ENCODE data around the gene RARB.

Gene RARB

DNA sequence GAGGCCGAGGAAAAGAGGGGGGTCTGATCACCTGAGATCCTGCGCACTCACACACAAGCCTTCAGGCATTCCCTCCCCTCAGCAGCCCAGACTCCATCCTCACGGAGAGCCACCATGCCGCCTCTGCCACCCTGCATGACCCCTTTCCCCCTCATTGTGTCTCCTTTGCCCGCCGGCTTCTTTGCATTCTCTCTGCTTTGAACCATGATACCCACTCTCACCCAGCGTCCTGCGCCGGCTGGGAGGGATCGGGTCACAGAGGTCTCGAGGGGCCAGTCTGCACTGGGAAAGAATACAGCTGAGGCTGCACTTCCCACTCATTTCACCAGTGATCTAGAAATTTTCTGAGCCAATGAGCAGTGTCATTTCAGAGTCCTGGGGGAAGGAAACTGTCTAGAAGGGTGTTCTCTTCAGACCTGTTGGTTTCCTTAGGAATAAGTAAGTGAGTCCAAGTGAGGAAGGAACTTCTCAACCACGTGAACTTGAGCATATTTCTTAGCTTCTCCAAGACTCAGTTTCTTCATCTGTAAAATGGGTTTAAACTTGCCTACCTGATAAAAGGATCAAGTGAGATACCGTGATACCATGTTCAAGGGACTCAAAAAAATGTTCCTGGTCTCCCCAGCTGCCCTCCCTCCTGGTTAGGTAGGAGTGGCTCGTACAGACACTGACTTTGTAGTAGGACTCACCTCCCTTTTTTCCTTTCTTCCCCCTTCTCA lies 139.9 kb downstream of the RARB start:
- Histone ChIP-seq H3K27ac (replicated peaks) (no peak overlapping the region), H3K27me3 (ENCODE audit: insufficient read depth, poor library complexity, severe bottlenecking) (no peaks in the 10 kb centered on the region), H3K4me3 (replicated peaks; ENCODE audit: insufficient read depth, low read length) (no peak overlapping the region)
- DNase-seq (ENCODE audit: low read depth in 1 of 2, low spot score in 1 of 2), result no peak
- TF ChIP-seq SPI1 (IDR thresholded peaks at IDR 0.05; ENCODE audit: borderline replicate concordance, low read depth) (no peak), GABPA (IDR thresholded peaks at IDR 0.05; ENCODE audit: low read depth) (no peak), POLR2AphosphoS5 (IDR thresholded peaks at IDR 0.05; ENCODE audit: low read depth) (no peak)
- TF ChIP-seq, protein P1, sequence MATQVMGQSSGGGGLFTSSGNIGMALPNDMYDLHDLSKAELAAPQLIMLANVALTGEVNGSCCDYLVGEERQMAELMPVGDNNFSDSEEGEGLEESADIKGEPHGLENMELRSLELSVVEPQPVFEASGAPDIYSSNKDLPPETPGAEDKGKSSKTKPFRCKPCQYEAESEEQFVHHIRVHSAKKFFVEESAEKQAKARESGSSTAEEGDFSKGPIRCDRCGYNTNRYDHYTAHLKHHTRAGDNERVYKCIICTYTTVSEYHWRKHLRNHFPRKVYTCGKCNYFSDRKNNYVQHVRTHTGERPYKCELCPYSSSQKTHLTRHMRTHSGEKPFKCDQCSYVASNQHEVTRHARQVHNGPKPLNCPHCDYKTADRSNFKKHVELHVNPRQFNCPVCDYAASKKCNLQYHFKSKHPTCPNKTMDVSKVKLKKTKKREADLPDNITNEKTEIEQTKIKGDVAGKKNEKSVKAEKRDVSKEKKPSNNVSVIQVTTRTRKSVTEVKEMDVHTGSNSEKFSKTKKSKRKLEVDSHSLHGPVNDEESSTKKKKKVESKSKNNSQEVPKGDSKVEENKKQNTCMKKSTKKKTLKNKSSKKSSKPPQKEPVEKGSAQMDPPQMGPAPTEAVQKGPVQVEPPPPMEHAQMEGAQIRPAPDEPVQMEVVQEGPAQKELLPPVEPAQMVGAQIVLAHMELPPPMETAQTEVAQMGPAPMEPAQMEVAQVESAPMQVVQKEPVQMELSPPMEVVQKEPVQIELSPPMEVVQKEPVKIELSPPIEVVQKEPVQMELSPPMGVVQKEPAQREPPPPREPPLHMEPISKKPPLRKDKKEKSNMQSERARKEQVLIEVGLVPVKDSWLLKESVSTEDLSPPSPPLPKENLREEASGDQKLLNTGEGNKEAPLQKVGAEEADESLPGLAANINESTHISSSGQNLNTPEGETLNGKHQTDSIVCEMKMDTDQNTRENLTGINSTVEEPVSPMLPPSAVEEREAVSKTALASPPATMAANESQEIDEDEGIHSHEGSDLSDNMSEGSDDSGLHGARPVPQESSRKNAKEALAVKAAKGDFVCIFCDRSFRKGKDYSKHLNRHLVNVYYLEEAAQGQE (IDR thresholded peaks at IDR 0.05; ENCODE audit: insufficient replicate concordance, low read depth), result no peak
- TF ChIP-seq, protein P2, sequence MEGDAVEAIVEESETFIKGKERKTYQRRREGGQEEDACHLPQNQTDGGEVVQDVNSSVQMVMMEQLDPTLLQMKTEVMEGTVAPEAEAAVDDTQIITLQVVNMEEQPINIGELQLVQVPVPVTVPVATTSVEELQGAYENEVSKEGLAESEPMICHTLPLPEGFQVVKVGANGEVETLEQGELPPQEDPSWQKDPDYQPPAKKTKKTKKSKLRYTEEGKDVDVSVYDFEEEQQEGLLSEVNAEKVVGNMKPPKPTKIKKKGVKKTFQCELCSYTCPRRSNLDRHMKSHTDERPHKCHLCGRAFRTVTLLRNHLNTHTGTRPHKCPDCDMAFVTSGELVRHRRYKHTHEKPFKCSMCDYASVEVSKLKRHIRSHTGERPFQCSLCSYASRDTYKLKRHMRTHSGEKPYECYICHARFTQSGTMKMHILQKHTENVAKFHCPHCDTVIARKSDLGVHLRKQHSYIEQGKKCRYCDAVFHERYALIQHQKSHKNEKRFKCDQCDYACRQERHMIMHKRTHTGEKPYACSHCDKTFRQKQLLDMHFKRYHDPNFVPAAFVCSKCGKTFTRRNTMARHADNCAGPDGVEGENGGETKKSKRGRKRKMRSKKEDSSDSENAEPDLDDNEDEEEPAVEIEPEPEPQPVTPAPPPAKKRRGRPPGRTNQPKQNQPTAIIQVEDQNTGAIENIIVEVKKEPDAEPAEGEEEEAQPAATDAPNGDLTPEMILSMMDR (IDR thresholded peaks at IDR 0.05; ENCODE audit: insufficient read depth, low read length), result no peak

DNA sequence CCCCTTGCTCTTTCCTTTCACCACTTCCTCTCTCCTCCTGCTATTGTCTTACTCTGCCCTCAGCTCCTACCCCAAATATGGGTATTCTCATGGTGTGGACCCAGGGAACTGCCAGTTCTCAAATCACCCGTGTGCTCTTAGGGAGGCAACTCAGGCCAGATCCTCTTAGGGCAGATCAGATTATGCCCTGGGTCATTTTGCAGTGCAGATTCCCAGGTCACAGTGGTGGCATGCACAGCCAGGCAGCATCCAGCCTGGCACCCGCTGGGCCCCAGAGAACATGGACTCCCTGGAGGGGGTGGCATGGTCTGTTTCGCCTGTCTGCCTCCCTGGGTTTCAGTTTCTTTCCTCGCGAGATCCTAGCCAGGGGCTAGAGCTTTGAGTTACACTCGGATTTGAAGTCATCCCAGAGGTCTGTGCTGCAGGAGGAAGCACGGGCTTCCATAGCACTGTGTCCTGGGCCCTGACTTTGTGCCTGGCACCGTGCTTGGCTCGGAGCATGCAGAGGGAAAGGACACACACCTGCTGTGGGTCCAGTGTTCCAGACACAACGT lies 140.5 kb downstream of the RARB start:
- TF ChIP-seq SPI1 (IDR thresholded peaks at IDR 0.05; ENCODE audit: borderline replicate concordance, low read depth), result 0 out of 2 replicates have a peak, but pooled peaks have one; percentile 16
- TF ChIP-seq, protein P1 (IDR thresholded peaks at IDR 0.05; ENCODE audit: insufficient replicate concordance, low read depth), result no peak

DNA sequence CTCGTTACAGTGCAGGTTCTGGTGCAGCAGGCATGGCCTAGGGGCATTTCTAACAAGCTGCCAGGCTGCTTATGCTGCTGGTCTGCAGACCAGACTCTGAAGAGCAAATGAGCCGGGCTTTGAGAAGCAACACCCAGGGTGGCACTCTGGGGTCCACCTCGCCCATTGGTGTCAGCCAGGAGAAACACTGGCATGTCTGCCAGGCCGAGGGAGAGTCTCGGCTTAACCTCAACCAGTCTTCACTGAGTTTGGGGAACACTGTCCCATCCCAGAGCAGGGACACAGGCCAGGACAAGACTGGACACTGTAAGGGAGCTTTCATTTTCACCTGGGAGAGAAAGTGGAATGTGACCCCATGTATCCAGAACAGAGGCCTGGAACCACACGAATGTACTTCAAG lies 143.2 kb downstream of the RARB start:
- TF ChIP-seq GABPA (IDR thresholded peaks at IDR 0.05; ENCODE audit: low read depth) (no peak), SPI1 (IDR thresholded peaks at IDR 0.05; ENCODE audit: borderline replicate concordance, low read depth) (no peak)
- no peak overlapping the region for H3K4me3 ChIP-seq (replicated peaks; ENCODE audit: insufficient read depth, low read length)
- H3K27ac ChIP-seq (replicated peaks), result no peak overlapping the region
- DNase-seq (ENCODE audit: low read depth in 1 of 2, low spot score in 1 of 2), result no peak
- no peaks in the 10 kb centered on the region for H3K27me3 ChIP-seq (ENCODE audit: insufficient read depth, poor library complexity, severe bottlenecking)

More for the DNA sequence above, 140.5 kb downstream of the RARB start:
- Histone ChIP-seq H3K27me3 (ENCODE audit: insufficient read depth, poor library complexity, severe bottlenecking) (no peaks in the 10 kb centered on the region), H3K4me3 (replicated peaks; ENCODE audit: insufficient read depth, low read length) (no peak overlapping the region), H3K27ac (replicated peaks) (no peak overlapping the region)
- DNase-seq (ENCODE audit: low read depth in 1 of 2, low spot score in 1 of 2), result no peak

DNA sequence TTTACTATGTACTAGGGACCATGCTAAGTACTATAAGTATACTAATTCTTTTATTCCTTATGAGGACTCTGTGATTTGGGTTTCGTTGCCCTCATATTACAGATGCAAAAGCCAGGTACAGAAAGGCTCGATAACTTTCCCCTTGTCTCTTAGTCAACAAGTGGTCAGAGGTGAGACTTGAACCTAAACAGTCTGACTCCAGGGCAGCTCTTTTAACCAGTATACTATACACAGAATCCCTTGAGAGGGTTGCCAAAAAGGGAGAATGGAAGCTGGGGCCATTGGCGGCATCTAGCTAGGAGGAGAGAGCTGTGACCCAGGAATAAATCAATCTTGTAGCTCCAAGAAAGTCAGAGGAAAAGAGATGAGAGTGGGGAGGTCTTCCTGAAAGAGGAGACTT lies 144.3 kb downstream of the RARB start:
- no peak for DNase-seq (ENCODE audit: low read depth in 1 of 2, low spot score in 1 of 2)

More for the DNA sequence above, 144.3 kb downstream of the RARB start:
- Histone ChIP-seq H3K27ac (replicated peaks) (no peak overlapping the region), H3K4me3 (replicated peaks; ENCODE audit: insufficient read depth, low read length) (no peak overlapping the region), H3K27me3 (ENCODE audit: insufficient read depth, poor library complexity, severe bottlenecking) (no peaks in the 10 kb centered on the region)
- TF ChIP-seq POLR2AphosphoS5 (IDR thresholded peaks at IDR 0.05; ENCODE audit: low read depth), result no peak
- TF ChIP-seq, protein P2 (IDR thresholded peaks at IDR 0.05; ENCODE audit: insufficient read depth, low read length), result no peak
- TF ChIP-seq GABPA (IDR thresholded peaks at IDR 0.05; ENCODE audit: low read depth), result no peak
- TF ChIP-seq, protein P1 (IDR thresholded peaks at IDR 0.05; ENCODE audit: insufficient replicate concordance, low read depth), result no peak
- TF ChIP-seq SPI1 (IDR thresholded peaks at IDR 0.05; ENCODE audit: borderline replicate concordance, low read depth), result no peak
